Fibroblast of skin of back (primary cell): ENCODE results near the gene VGLL4.

Source experiments
- DNase-seq: peaks from one replicate; pipeline ENCODE4 v3.0.0-alpha.2; 2013

The VGLL4 gene

GRCh38 chr3:11564577-11565001, 79.1 kb downstream of the VGLL4 start:
- DNase-seq = no peak

DNA sequence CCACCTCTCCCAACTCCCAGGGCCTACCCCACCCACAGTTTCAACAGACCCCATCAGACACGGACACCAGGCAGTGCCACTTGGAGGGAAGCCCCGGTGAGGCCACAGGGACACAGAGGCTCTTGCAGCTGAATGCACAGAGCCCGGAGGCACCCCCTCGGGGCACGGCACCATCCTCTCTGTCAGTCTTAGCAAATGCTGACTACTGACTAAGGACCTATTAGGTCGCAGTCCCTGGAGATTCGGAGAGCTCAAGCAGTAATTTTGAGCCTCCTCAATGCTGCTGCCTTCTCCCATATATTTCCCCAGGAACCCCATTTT, 79.9 kb downstream of the VGLL4 start:
- DNase-seq = no peak

GRCh38 chr3:11563159-11563864, 80.4 kb downstream of the VGLL4 start:
- no peak for DNase-seq

DNA sequence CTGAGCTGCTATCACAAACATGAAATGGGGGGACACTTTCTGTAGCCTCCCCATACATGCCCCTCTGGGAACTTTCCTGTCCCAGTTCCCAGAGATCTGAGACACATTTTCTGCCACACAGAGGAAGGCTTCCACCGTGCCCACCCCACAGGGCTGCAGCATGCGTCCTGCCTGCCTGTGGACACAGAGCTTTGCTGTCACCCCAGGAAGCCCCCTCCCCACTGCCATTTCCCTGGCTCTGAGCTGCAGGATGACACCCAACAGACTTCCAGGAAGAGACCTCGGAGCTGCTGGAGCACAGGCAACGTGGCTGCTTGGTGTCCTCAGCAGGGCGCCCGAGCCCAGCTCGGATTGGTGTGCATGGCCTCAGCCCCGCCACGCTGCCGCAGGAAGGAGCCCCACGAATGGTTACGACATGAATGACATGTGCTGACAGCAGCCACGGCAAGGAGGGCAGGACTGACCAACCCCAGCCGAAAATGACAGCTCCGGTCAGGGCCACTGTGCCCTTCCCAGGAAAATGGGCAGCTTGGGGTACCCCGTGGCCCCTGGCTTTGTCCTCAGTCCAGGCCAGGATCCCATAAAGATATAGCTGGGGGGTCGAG, 81.3 kb downstream of the VGLL4 start:
- no peak for DNase-seq

DNA sequence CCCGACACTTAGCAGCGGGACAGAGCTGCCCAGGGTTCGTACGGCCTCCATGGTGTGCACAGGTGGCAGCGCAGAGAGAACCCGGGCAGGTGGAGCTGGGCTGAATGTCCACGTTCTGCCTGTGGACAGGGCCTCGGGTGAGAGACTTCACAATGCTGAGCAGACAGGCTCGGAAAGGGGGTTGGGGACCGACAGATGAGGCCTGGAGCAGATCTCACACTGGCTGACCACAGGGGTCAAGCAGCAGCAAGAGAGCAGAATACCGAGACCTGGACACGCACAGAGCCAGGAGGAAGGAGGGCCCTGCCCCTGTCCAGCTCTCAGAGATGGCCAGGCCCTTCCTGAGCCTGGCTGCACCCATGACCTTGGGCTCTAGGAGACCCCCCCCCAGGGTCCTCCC, 83.0 kb downstream of the VGLL4 start:
- DNase-seq = no peak

DNA sequence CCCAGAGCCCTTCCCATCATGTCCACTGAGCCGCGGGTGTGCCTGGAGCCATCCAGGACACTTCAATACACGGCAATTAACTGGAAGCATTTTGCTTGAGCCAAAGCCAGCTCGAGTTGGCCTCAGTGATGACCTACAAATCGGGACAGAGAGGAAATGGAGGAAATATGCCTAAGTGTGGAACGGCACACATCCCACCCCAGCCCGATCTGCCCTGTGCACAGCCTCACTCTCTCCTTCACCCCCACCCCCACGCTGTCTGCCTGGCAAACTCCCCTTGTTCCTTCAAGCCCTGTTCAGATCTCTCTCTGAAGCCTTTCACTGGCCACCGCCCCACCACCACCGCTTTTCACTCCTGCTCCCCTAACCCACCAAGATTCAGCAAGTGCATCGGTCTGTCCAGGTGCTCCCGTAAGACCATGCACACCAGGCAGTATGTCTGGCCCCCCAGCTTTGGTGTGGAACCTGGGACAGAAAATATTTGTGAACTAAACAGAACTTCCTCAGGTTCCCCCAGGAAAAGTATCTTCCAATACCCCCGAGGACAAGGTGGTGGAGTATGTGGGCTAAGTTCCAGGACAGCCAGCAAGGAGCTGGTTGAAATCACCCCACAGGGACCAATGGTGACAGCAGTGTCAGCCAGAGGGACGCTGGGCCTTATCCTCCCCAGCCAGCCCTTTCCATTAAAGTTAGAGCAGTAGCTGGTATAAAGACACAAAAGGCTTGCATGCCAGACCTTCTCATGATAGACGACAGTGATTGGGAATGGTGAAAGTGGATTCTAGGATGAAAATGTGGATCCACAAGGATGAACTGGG, 83.7 kb downstream of the VGLL4 start:
- no peak for DNase-seq

DNA sequence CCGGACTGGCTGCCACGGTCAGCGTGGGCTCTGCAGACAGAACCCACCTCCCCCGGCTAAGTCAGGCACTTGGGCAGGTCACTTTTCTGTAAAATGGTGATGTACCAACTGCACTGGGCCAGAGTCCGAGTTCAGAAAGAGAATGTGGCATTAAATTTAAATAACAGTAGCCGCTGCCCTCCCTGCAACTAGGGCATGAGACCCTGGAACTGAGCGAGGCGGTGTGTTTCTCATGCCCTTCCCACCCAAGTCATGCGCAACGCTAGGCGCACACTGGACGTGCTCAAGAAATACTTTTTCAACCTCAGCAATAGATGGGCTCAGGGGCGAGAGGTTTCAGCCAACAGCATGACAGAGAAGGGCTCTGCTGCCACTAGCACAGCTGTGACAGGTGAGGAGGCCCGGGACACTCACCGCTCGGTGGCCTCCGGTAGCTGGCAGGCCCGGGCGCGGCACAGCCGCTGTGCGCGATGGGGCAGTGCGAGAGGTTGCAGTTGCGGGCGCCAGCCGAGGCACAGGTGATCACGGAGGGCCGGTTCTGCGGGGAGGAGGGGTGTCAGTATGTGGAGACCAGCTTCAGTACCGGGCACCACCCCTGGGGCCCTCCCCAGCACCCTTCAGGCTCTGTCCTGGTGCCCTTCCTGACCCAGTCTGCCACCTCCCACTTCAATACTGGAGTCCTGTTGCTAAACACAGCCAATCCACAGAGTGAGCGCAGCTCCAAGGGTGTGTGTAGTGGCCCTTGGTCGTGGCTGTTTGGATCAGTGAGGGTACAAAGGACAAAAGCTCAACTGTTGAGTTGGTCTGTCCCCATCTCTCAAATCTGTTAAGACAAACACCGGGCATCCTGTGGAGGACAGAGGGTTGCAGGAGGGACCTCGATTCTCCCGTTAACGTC, 84.5 kb downstream of the VGLL4 start:
- DNase-seq = no peak

- DNase-seq = no peak
Measured at GRCh38 chr3:11558411-11558903, 85.3 kb downstream of the VGLL4 start.

GRCh38 chr3:11558002-11558401, 85.7 kb downstream of the VGLL4 start:
- peak; percentile 89 for DNase-seq

DNA sequence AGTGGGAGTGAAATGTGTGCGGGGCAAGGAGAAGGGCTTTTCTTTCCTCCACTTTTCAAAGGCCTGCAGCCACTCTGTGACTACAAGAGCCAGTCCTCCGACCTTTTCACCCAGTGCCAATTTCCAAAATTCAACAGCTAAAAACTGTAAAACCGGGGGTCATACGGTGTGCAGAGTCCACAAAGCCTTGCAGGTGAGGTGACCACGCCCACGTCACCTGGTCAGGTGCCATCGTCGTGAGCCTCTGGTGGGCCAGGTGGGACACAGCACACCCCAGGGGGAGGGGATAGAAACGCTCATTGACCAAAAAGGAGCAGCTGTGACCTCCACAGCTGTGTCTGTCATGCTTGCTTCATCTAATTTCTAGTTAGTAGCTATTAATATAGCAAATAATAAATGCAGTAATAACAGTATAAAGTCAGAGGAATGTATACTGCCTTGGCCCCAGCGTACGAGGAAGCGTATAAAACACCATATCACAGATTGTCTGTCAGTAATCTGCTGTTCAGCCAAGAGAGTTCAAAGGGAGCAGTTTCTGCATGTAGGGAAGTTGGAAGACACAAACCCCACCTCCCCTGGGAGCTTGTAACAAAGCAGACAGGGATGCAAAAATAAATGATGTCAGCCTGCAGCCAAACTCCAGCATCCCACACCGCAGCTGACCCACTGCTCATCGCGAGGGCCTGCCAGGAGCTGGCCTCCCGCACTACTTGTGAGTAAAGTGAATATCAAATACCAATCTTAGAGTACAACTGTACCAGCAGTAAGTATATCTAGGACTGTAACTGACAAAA, 86.7 kb downstream of the VGLL4 start:
- peak; percentile 96 for DNase-seq

DNA sequence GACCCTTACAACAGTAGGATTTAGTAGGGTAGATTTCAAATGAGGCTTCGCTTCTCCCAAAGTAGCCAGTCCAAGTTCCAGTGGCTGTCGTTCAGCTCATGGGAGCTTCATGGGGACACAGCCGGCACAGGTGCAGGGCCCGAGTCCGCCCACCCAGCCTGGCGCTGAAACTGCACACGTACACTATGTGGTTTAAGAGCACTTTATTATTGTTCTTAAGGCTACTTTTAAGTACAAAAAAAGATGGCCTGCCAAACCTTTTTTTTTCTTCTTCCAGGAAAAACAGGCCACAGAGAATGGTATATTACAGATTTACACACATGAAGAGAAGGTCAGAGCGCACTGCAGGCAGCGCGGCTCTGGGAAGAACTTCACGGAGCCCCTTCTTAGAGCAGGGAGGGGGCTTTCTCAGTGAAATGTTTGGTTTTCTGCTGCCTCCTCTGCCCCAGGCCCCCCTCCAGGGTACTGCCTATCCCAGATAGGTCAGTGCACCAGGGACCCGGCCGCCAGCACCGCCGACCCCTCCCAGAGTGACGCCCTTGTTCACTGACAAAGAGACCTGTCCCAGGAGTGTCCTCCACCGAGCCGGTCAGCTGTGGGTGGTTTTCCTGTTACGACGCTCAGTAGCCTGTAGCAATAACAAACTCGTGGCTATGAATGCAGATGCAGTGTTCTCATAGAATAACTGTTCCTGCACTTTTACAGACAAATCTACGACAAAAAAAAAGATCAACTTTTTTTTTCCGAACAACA, 87.7 kb downstream of the VGLL4 start:
- DNase-seq = no peak

DNA sequence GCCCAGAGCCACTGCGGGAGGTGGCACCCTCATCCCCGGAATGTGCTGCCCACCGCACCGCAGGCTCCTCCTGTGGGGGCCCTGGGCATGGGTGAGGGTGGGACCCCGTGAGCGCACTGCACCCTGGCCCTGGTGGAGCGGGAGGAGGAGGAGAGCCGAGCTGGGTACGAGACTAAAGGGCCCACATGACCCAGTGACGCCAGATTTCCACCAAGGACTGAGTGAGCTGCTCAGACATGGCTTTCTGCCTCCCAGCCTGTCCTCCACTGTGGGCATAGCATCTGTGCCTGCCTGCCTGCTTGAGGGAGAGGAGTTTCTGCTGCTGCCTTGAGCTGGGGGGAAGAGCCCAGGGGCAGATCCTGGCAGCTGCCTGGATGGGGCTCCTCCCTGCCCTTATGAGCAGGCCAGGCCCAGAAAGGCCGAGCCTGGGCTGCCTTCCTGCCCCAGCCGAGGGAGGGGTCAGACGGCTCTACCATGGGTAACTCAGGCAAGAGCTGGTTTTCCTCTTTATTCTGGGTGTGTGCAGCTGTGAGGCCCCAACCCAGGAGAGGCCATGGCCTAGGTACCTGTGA, 88.4 kb downstream of the VGLL4 start:
- DNase-seq = no peak

GRCh38 chr3:11554666-11555065, 89.0 kb downstream of the VGLL4 start:
- DNase-seq = no peak

DNA sequence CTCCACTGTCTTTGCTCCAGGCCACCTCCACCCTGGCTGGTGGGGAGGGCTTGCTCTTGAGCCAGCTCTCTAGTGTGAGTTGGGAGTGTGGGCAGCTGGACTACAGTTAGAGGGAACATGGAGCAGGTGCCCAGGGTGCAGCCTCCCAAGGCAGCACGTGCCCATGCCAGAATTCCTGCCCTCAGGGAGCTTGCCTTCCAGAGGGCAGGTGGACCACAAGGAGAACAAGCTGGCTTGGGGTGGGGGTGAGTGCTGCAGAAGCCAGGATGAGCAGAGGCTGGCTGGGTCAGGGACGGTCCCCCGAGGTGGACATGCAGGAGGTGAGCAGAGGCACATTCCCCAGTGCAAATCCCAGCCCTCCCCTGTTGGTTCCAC, 89.5 kb downstream of the VGLL4 start:
- no peak for DNase-seq

- DNase-seq = no peak
Measured at GRCh38 chr3:11553436-11554235, 90.1 kb downstream of the VGLL4 start.

GRCh38 chr3:11552289-11553264, 91.1 kb downstream of the VGLL4 start:
- DNase-seq = no peak

DNA sequence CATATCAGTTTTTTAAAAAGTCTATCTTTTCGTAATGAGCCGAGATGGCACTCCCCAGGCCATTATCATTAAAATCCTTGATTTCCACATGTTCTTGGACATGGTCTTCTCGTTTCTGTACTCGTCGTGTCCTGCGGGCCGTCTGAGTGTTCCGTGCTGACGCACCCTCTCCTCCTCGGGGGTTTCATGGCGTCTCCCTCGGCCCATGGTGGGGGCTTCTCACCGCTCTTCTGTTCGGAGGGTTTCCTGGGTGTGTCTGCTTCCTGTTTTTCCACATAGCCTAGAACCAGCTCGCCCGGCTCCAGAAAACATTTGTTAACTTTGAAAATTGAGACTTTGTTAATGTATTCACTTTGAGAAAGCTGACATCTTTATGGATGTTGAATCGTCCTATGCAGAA, 92.7 kb downstream of the VGLL4 start:
- peak; percentile 52 for DNase-seq

GRCh38 chr3:11549580-11550140, 94.1 kb downstream of the VGLL4 start:
- no peak for DNase-seq
